Gastroesophageal sphincter (tissue), 4 donors: ENCODE data around the gene NINL. TPM values are rescaled to one million over a fixed set of nuclear protein-coding genes. Genes with fewer than 3 reads are reported as not detected.

Experiments used
- ATAC-seq: fragments of 150-250 bp; one replicate; pipeline ENCODE4 v1.9.1; 2016; ENCODE audit warnings: mild to moderate bottlenecking, moderate library complexity
- H3K27ac ChIP-seq, 4 donors: fragments of 200-600 bp; sonication (generic) in 3 of 4; 1 replicate in 3 of 4; 2 replicates in 1 of 4; pipeline ENCODE4 v1.5.1; 2016 to 2019
- H3K27me3 ChIP-seq: fragments of 200-600 bp; sonication (generic); one replicate; pipeline ENCODE4 v1.5.1; 2019
- H3K36me3 ChIP-seq, 2 donors: fragments of 200-600 bp; sonication (generic); one replicate each; pipeline ENCODE4 v1.5.1; 2019; ENCODE audit warnings: control low read depth in 1 of 2
- H3K4me1 ChIP-seq, 3 donors: fragments of 200-600 bp; sonication (generic); 1 replicate in 2 of 3; 2 replicates in 1 of 3; pipeline ENCODE4 v1.5.1; 2016 to 2019; ENCODE audit warnings: control low read depth in 2 of 3
- H3K4me3 ChIP-seq, 2 donors: fragments of 200-600 bp; sonication (generic); one replicate each; pipeline ENCODE4 v1.5.1; 2019; ENCODE audit warnings: mild to moderate bottlenecking in 1 of 2, moderate library complexity in 1 of 2
- H3K9me3 ChIP-seq, 3 donors: fragments of 200-600 bp; sonication (generic); one replicate each; pipeline ENCODE4 v1.5.1; 2017 to 2019; ENCODE audit warnings: control low read depth in 2 of 3
- CTCF ChIP-seq, 4 experiments: fragments of 200-600 bp in 2 of 4; fragments of 450-650 bp in 2 of 4; sonication (generic) in 1 of 4; IDR thresholded peaks; one replicate each; pipeline ENCODE4 v1.5.1; 2017 to 2019; ENCODE audit warnings: antibody characterized with exemption in 4 of 4, mild to moderate bottlenecking in 2 of 4, moderate library complexity in 2 of 4
- EP300 ChIP-seq: sonication (generic); formaldehyde crosslinking; IDR thresholded peaks from one replicate; pipeline ENCODE4 v1.6.1; 2017; ENCODE audit warnings: antibody characterized with exemption, mild to moderate bottlenecking
- POLR2A ChIP-seq, 2 donors: fragments of 450-650 bp; IDR thresholded peaks; one replicate each; pipeline ENCODE4 v1.6.1; 2017; ENCODE audit warnings: antibody characterized with exemption in 2 of 2, mild to moderate bottlenecking in 2 of 2, moderate library complexity in 1 of 2
- POLR2AphosphoS5 ChIP-seq: sonication (generic); formaldehyde crosslinking; IDR thresholded peaks from one replicate; pipeline ENCODE4 v1.6.1; 2017; ENCODE audit warnings: antibody characterized with exemption
- WGBS, 2 donors: methylation state at CpG; one replicate each; pipeline ENCODE4 v1.1.5; 2018; ENCODE audit warnings: low coverage in 1 of 2; 5-methylcytosine and 5-hydroxymethylcytosine counted together
- total RNA-seq, 4 donors: library from RNA; depleted of rRNA; stranded (reverse); fragments of >200 nt; gene quantifications; one replicate each; pipeline ENCODE4 v1.1.0, GENCODE V29; 2016

The NINL gene
- total RNA-seq, 4 donors from 2014 or later, result 4.2 to 7.5 (median 5.8) TPM

DNA sequence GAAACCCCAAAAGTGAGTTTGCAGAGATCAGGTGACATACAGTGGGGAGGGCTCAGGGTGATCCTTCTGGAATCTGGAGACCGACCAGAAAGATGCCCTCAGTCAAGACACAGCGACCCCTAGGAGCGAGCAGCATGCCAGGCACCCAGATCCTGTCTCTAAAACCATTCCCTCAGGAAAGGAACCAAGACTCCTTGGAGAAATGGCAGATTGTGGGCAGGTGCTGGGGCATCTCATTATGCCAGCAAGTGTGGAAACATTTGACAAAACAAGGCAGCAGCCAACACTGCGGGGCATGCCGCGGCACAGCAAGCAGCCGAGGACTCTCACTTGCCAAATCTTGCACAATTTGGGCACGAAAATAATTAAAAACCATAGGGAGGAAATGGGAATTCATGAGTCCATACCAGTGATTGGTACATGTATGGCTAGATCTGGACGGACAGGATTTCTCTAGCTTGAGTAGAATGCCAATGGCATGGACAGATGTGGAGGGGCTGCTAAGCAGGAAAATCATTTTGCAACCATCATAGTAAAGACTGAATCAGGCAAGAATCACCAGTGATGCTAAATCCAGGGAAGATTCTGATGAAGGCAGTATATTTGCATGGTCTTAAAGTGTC lies 101.0 kb downstream of the NINL start:
- ATAC-seq, result no peak
- Histone ChIP-seq H3K27ac (no peak overlapping the region), H3K36me3 (peaks cover 0 to 74% of the 10 kb centered on the region in 2 donors), H3K4me3 (no peak overlapping the region), H3K9me3 (no peaks in the 10 kb centered on the region), H3K27me3 (no peaks in the 10 kb centered on the region), H3K4me1 (no peaks in the 10 kb centered on the region)
- TF ChIP-seq POLR2A (IDR thresholded peaks at IDR 0.05) (no peak), EP300 (no peak), CTCF (IDR thresholded peaks at IDR 0.05) (no peak), POLR2AphosphoS5 (no peak)
- 85 to 96% methylated on average over 5 to 9 of the region's 9 CpGs for WGBS, 2 donors

- no peaks in the 10 kb centered on the region for H3K27me3 ChIP-seq
- ATAC-seq, result no peak
- peaks cover 0 to 74% of the 10 kb centered on the region in 2 donors for H3K36me3 ChIP-seq
- no peak overlapping the region for H3K4me3 ChIP-seq
- 93 to 94% methylated on average over 6 to 11 of the region's 14 CpGs for WGBS, 2 donors
- H3K9me3 ChIP-seq, result no peaks in the 10 kb centered on the region
- no peak overlapping the region for H3K27ac ChIP-seq
- TF ChIP-seq POLR2A (IDR thresholded peaks at IDR 0.05), result no peak
- TF ChIP-seq EP300, result no peak
- TF ChIP-seq POLR2AphosphoS5, result no peak
- TF ChIP-seq CTCF (IDR thresholded peaks at IDR 0.05), result no peak
- H3K4me1 ChIP-seq, result no peaks in the 10 kb centered on the region
These were observed 101.7 kb downstream of the NINL start for GRCh38 chr20:25483431-25484132.

DNA sequence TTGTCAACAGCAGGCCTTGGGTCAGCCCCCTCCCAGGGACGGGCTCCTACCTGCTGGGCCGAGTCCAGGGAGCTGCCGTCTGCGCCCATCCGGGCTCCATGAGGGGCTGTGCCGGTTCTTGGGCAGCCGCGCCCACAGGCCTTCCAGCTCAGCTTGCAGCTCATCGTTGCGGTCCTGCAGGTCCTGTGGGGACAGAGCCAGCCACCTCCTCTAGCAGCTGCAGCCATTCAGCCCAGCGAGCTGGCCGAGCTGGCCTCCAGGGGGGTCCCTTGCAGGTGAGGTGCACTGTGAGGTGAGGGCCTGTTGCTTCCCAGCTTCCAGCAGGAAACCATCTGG lies 103.4 kb downstream of the NINL start:
- Histone ChIP-seq H3K27me3 (no peaks in the 10 kb centered on the region), H3K27ac (no peak overlapping the region), H3K36me3 (peaks cover 0 to 77% of the 10 kb centered on the region in 2 donors), H3K4me3 (no peak overlapping the region), H3K4me1 (no peaks in the 10 kb centered on the region), H3K9me3 (no peaks in the 10 kb centered on the region)
- TF ChIP-seq EP300 (no peak), POLR2A (IDR thresholded peaks at IDR 0.05) (no peak), POLR2AphosphoS5 (no peak), CTCF (IDR thresholded peaks at IDR 0.05) (no peak)
- no CpG with 5 or more reads among the region's 12 CpGs for WGBS, 2 donors
- ATAC-seq, result no peak

DNA sequence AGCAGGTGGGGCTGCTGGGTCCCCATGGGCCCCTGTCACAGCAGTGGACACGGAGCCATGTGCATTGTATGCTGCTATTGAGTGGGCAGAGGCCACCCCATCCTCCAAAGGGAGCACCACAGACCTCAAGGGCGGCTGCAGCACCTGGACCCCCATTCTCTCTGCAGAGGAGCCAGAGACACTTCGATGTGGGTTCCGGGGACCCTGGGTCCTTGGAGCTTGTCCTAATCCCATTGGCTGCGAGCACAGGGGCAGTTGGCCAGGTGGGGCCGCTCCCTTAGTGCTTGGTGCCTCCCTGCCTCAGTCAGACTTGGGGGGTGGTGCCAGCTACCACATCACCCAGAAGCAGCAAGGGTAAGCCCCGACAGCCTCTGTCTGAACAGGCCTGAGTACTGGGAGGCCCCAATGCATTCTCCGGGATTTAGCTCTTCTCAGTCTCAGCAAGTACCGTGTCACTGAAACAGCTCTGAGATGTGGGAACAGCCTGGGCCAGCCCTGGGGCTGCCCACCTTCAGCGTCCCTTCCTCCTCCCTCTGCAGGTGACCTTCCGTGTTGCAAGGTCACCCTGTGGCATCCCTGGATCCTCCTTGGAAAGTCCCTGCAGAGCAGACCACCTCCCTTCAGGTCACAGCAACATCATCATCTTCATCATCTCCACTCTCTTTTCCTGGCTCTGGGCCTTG lies 104.0 kb downstream of the NINL start:
- H3K9me3 ChIP-seq, result no peaks in the 10 kb centered on the region
- H3K27me3 ChIP-seq, result no peaks in the 10 kb centered on the region
- no peak overlapping the region for H3K4me3 ChIP-seq
- ATAC-seq, result no peak
- 63 to 81% methylated on average over 3 of the region's 11 CpGs for WGBS, 2 donors
- no peak overlapping the region for H3K27ac ChIP-seq
- no peak for TF ChIP-seq POLR2A (IDR thresholded peaks at IDR 0.05)
- no peak for TF ChIP-seq EP300
- no peak for TF ChIP-seq CTCF (IDR thresholded peaks at IDR 0.05)
- TF ChIP-seq POLR2AphosphoS5, result no peak
- peaks cover 0 to 82% of the 10 kb centered on the region in 2 donors for H3K36me3 ChIP-seq
- no peaks in the 10 kb centered on the region for H3K4me1 ChIP-seq
